ENCODE measurements around the gene CLMP.

Gene CLMP

GRCh38 chr11:123230346-123230745 is 35.3 kb upstream of the CLMP start:
- TF ChIP-seq CTCF (IDR thresholded peaks at IDR 0.05; ENCODE audit: low read depth, low read length, missing control alignments) = no peak
- no peak overlapping the region for H3K4me3 ChIP-seq (ENCODE audit: low read depth, low read length)

DNA sequence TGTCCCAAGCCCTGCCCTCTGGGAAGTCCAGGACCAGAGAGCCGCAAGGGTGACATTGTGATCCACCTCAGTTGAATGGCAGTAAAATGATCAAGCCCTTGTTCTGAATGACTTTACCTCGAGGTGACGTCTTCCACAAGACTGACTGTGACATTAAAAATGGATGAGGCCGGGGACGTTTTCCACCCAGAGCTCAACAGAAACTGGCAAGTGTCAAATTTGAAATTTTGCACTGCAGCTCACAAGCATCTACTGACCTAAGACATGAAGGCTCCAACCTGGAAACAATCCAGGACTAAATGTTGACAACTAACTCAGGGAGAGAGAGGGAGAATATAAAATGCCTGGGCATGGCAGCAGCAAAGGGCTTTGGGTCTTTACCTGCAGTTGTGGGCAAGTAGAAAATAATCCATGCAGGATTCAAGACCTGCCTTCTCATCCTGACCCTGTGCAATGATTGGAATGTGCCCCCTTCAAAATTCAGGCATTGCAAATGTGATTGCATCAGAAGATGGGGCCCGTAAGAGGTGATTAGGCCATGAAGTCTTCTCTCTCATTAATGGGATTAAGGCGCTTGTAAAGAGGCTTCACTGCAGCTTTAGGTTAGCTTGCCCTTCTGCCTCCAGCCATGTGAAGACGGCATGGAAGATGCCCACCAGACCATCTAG is 33.6 kb upstream of the CLMP start:
- no peak overlapping the region for H3K4me3 ChIP-seq (ENCODE audit: low read depth, low read length)
- TF ChIP-seq CTCF (IDR thresholded peaks at IDR 0.05; ENCODE audit: low read depth, low read length, missing control alignments) = no peak
- DNase-seq (ENCODE audit: low read depth) = no peak

More at GRCh38 chr11:123230346-123230745, 35.3 kb upstream of the CLMP start:
- no peak for DNase-seq (ENCODE audit: low read depth)

DNA sequence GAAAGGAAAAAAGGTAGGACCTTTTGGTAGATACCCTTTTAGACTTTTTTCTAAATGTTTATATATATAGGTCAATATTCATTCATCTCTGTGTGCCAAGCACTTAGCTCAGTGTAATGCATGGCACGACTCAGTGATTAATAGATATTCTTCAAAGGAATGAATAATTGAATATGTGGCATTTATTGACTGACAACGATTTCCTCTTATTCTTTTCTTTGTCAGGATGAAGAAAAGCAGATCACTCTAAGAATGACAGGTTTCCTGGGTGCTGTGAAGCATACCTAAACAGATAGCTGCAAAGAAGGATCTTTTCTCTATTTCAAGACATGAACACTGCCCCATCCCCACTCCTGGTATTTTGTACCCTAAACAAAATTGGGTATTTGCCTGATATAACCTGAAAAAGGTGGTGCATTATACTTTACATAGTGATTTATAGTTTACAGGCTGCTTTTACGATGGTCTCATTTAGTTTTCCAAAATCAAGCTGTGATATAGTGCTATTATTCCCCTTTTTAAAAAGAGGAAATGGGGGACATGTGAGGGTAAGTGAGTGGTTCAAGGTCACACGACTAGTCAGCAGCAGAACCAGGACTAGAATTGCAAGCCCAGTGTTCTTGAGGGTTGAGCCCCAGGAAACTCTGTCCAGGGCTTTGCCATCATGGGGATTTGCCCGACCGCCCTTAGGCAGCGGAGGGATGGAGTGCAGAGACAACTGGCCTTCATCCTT is 32.9 kb upstream of the CLMP start:
- H3K4me3 ChIP-seq (ENCODE audit: low read depth, low read length) = no peak overlapping the region
- no peak for DNase-seq (ENCODE audit: low read depth)
- no peak for TF ChIP-seq CTCF (IDR thresholded peaks at IDR 0.05; ENCODE audit: low read depth, low read length, missing control alignments)

- H3K4me3 ChIP-seq (ENCODE audit: low read depth, low read length) = no peak overlapping the region
- TF ChIP-seq CTCF (IDR thresholded peaks at IDR 0.05; ENCODE audit: low read depth, low read length, missing control alignments) = no peak
- DNase-seq (ENCODE audit: low read depth) = no peak
Measured at GRCh38 chr11:123221584-123221983, 26.5 kb upstream of the CLMP start.

- no peak for DNase-seq (ENCODE audit: low read depth)
Measured at GRCh38 chr11:123221096-123221561, 26.1 kb upstream of the CLMP start.

DNA sequence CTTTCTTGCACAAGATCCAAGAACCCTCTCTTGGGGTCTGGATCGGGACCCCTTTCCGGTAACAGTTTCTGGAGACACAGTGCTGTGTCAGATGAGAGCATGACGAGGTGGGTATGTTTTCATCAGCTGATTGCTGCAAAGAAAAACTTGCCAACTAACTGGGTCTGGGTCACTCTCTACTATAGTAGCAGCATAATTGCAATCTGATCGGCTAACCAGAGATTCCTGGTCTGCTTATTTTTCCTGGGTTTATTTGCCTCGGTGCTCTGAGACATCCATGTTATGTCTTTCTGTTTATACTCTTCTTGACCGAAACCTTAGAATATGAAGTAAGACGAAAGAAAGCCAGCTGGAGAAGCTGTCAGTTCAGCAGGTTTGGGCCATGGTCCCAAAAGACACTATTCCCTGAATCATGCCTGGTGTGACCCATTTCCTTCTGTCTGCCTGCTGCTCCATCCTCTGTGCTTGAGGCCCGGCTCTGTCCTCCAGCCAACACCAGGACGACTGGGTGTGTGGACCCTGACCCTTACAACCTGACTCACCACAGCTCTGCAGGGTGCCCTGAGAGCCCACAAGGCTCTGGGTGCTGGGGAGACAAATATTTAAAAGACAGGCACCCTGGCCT is 24.1 kb upstream of the CLMP start:
- H3K4me3 ChIP-seq (ENCODE audit: low read depth, low read length) = no peak overlapping the region
- no peak for TF ChIP-seq CTCF (IDR thresholded peaks at IDR 0.05; ENCODE audit: low read depth, low read length, missing control alignments)
- no peak for DNase-seq (ENCODE audit: low read depth)

More at GRCh38 chr11:123221096-123221561, 26.1 kb upstream of the CLMP start:
- no peak overlapping the region for H3K4me3 ChIP-seq (ENCODE audit: low read depth, low read length)
- no peak for TF ChIP-seq CTCF (IDR thresholded peaks at IDR 0.05; ENCODE audit: low read depth, low read length, missing control alignments)
